ENCODE data around the gene PHLDB1.

DNA sequence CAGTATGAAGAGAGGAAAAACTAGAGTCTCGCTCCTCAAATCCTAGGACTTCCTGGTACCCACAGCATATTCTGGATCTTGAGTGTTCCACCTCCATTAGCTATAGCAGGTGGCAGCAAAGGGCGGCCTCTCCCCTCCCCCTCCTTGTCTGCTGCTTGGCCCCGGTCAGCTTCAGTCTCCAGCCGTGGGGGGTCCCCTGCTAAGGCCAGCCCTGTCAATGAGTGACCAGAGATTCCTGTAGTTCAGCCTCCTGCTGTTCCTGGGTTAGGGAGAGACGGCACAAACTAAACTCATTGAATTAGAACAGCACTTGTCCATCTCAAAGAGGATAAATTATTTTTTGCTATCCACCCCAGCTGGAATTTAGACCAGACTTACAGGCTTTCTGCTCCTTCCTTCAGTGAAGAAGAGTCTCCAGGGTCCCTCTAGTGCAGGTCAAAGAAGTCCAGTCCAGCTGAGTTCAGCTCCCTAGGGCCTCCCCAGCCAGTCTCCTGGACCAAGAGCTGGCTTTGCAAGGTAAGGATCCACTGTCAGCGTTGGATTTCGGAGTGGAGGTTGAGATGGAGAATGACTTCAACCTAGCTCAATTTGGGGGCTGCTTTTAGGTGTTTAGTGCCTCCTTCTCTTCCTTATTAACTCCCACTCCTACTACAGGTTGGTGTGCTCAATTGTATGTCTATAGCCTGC is 1.1 kb upstream of the PHLDB1 start:
- TF ChIP-seq, protein P1, sequence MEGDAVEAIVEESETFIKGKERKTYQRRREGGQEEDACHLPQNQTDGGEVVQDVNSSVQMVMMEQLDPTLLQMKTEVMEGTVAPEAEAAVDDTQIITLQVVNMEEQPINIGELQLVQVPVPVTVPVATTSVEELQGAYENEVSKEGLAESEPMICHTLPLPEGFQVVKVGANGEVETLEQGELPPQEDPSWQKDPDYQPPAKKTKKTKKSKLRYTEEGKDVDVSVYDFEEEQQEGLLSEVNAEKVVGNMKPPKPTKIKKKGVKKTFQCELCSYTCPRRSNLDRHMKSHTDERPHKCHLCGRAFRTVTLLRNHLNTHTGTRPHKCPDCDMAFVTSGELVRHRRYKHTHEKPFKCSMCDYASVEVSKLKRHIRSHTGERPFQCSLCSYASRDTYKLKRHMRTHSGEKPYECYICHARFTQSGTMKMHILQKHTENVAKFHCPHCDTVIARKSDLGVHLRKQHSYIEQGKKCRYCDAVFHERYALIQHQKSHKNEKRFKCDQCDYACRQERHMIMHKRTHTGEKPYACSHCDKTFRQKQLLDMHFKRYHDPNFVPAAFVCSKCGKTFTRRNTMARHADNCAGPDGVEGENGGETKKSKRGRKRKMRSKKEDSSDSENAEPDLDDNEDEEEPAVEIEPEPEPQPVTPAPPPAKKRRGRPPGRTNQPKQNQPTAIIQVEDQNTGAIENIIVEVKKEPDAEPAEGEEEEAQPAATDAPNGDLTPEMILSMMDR (IDR thresholded peaks at IDR 0.05; ENCODE audit: low read depth, low read length, missing input control), result no peak
- TF ChIP-seq NR2F2 (IDR thresholded peaks at IDR 0.05) (no peak), TAF1 (conservative IDR thresholded peaks at IDR 0.05) (no peak), SP1 (IDR thresholded peaks at IDR 0.05) (no peak), FOXA1 (IDR thresholded peaks at IDR 0.05) (no peak), EGR1 (IDR thresholded peaks at IDR 0.05; ENCODE audit: low read depth in 2 of 2) (no peak), RXRA (IDR thresholded peaks at IDR 0.05) (no peak), RAD21 (IDR thresholded peaks at IDR 0.05) (no peak), YY1 (IDR thresholded peaks at IDR 0.05) (no peak), JUND (IDR thresholded peaks at IDR 0.05) (no peak)
- TF ChIP-seq, protein P2, sequence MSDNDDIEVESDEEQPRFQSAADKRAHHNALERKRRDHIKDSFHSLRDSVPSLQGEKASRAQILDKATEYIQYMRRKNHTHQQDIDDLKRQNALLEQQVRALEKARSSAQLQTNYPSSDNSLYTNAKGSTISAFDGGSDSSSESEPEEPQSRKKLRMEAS (IDR thresholded peaks at IDR 0.05), result no peak
- TF ChIP-seq, protein P3, sequence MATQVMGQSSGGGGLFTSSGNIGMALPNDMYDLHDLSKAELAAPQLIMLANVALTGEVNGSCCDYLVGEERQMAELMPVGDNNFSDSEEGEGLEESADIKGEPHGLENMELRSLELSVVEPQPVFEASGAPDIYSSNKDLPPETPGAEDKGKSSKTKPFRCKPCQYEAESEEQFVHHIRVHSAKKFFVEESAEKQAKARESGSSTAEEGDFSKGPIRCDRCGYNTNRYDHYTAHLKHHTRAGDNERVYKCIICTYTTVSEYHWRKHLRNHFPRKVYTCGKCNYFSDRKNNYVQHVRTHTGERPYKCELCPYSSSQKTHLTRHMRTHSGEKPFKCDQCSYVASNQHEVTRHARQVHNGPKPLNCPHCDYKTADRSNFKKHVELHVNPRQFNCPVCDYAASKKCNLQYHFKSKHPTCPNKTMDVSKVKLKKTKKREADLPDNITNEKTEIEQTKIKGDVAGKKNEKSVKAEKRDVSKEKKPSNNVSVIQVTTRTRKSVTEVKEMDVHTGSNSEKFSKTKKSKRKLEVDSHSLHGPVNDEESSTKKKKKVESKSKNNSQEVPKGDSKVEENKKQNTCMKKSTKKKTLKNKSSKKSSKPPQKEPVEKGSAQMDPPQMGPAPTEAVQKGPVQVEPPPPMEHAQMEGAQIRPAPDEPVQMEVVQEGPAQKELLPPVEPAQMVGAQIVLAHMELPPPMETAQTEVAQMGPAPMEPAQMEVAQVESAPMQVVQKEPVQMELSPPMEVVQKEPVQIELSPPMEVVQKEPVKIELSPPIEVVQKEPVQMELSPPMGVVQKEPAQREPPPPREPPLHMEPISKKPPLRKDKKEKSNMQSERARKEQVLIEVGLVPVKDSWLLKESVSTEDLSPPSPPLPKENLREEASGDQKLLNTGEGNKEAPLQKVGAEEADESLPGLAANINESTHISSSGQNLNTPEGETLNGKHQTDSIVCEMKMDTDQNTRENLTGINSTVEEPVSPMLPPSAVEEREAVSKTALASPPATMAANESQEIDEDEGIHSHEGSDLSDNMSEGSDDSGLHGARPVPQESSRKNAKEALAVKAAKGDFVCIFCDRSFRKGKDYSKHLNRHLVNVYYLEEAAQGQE (IDR thresholded peaks at IDR 0.05), result no peak
- TF ChIP-seq, protein P4, sequence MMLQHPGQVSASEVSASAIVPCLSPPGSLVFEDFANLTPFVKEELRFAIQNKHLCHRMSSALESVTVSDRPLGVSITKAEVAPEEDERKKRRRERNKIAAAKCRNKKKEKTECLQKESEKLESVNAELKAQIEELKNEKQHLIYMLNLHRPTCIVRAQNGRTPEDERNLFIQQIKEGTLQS (IDR thresholded peaks at IDR 0.05), result no peak
